ENCODE data around the gene DHX34.

DNA sequence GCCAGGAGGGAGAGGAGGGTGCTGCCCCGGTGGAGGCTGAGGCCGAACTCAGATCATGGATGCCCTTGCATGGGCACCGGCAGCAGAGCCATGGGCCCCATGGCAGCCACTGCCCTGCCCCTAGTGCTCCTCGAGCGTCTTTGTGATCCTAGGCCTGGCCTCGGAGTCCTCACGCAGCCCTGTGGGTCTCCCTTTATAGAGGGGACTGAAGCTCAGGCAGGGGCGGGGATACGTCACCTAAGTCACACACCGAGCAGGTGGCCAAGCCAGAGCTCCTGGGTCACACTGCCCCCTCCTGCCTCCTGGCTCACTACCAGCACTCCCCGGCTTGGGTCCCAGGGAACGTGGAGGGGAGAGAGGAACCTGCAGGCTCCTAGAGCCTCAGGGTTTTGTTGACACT, 28.7 kb downstream of the DHX34 start:
- no peak for TF ChIP-seq ZNF416 (tag by site-specific recombination; IDR thresholded peaks at IDR 0.05)
- no peak for TF ChIP-seq YY1 (tag by site-specific recombination; IDR thresholded peaks at IDR 0.05)
- no peak for TF ChIP-seq ZNF510 (tag by site-specific recombination; IDR thresholded peaks at IDR 0.05; ENCODE audit: insufficient replicate concordance)
- TF ChIP-seq, protein P1, sequence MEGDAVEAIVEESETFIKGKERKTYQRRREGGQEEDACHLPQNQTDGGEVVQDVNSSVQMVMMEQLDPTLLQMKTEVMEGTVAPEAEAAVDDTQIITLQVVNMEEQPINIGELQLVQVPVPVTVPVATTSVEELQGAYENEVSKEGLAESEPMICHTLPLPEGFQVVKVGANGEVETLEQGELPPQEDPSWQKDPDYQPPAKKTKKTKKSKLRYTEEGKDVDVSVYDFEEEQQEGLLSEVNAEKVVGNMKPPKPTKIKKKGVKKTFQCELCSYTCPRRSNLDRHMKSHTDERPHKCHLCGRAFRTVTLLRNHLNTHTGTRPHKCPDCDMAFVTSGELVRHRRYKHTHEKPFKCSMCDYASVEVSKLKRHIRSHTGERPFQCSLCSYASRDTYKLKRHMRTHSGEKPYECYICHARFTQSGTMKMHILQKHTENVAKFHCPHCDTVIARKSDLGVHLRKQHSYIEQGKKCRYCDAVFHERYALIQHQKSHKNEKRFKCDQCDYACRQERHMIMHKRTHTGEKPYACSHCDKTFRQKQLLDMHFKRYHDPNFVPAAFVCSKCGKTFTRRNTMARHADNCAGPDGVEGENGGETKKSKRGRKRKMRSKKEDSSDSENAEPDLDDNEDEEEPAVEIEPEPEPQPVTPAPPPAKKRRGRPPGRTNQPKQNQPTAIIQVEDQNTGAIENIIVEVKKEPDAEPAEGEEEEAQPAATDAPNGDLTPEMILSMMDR (tag by site-specific recombination; IDR thresholded peaks at IDR 0.05) = no peak
- TF ChIP-seq, protein P2, sequence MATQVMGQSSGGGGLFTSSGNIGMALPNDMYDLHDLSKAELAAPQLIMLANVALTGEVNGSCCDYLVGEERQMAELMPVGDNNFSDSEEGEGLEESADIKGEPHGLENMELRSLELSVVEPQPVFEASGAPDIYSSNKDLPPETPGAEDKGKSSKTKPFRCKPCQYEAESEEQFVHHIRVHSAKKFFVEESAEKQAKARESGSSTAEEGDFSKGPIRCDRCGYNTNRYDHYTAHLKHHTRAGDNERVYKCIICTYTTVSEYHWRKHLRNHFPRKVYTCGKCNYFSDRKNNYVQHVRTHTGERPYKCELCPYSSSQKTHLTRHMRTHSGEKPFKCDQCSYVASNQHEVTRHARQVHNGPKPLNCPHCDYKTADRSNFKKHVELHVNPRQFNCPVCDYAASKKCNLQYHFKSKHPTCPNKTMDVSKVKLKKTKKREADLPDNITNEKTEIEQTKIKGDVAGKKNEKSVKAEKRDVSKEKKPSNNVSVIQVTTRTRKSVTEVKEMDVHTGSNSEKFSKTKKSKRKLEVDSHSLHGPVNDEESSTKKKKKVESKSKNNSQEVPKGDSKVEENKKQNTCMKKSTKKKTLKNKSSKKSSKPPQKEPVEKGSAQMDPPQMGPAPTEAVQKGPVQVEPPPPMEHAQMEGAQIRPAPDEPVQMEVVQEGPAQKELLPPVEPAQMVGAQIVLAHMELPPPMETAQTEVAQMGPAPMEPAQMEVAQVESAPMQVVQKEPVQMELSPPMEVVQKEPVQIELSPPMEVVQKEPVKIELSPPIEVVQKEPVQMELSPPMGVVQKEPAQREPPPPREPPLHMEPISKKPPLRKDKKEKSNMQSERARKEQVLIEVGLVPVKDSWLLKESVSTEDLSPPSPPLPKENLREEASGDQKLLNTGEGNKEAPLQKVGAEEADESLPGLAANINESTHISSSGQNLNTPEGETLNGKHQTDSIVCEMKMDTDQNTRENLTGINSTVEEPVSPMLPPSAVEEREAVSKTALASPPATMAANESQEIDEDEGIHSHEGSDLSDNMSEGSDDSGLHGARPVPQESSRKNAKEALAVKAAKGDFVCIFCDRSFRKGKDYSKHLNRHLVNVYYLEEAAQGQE (tag by site-specific recombination; IDR thresholded peaks at IDR 0.05) = no peak
